A549 (cell line): ENCODE measurements around the gene SZT2. TPM values are rescaled to one million over a fixed set of nuclear protein-coding genes. Genes with fewer than 3 reads are reported as not detected.

Experiments used
- ATAC-seq, 2 experiments: fragments of 200-7000 bp in 1 of 2; fragments of >200 bp in 1 of 2; cut with Nextera tagmentation in 1 of 2; cut with Tn5 transposase in 1 of 2; 3 replicates each; pipeline versions ENCODE4 v1.8.0 to v1.9.1; 2018 to 2020; ENCODE audit warnings: mild to moderate bottlenecking in 1 of 2, moderate library complexity in 1 of 2
- CTCF ChIA-PET: fragments of 300-600 bp; sonication (Branson Sonifier 250); formaldehyde crosslinking; extraction: SDS; loops from one replicate; lab custom pipeline; 2021; ENCODE audit warnings: antibody characterized with exemption, inconsistent platforms; lab: Yijun Ruan, JAX
- POLR2A ChIA-PET: fragments of 350-600 bp; formaldehyde crosslinking; extraction: SDS; loops from one replicate; lab custom pipeline; 2021; ENCODE audit warnings: antibody characterized with exemption, inconsistent platforms; lab: Yijun Ruan, JAX
- DNase-seq, 2 experiments: peaks; one replicate each; pipeline versions ENCODE4 v3.0.0 to v3.0.0-alpha.2; 2011 to 2016; ENCODE audit warnings: low read depth in 1 of 2, low spot score in 1 of 2
- FAIRE-seq: peaks from 2 replicates; lab custom pipeline; 2011; peaks lifted over from hg19 to GRCh38; lab: Jason Lieb, UNC
- H3K27ac ChIP-seq, 2 experiments: fragments of >200 bp; sonication (Bioruptor Twin); formaldehyde crosslinking; 3 replicates each; pipeline ENCODE4 v1.5.1; 2016 to 2017
- H3K4me1 ChIP-seq: fragments of >200 bp; sonication (Bioruptor Twin); formaldehyde crosslinking; 3 replicates; pipeline ENCODE4 v1.6.1; 2016
- H3K4me2 ChIP-seq: fragments of >200 bp; sonication (Bioruptor Twin); formaldehyde crosslinking; 3 replicates; pipeline ENCODE4 v1.6.1; 2016
- H3K4me3 ChIP-seq: fragments of >200 bp; sonication (Bioruptor Twin); formaldehyde crosslinking; 3 replicates; pipeline ENCODE4 v1.5.1; 2016
- H3K9me3 ChIP-seq: fragments of >200 bp; sonication (Bioruptor Twin); formaldehyde crosslinking; 3 replicates; pipeline ENCODE4 v1.6.1; 2016
- BHLHE40 ChIP-seq: IDR thresholded peaks from 2 replicates; pipeline ENCODE4 v1.6.1; 2012; ENCODE audit warnings: low read depth, low read length, inconsistent platforms
- CBX8 ChIP-seq: fragments of 200-600 bp; sonication (generic); IDR thresholded peaks from 2 replicates; pipeline ENCODE4 v1.6.1; 2016
- CHD2 ChIP-seq: fragments of 150-350 bp; IDR thresholded peaks from 2 replicates; pipeline ENCODE4 v1.6.1; 2014; ENCODE audit warnings: low read length; ENCODE audit not compliant: partially characterized antibody
- CHD4 ChIP-seq: fragments of 200-600 bp; sonication (generic); IDR thresholded peaks from 2 replicates; pipeline ENCODE4 v1.6.1; 2016; ENCODE audit warnings: antibody characterized with exemption, mild to moderate bottlenecking, borderline replicate concordance
- EP300 ChIP-seq, 2 experiments: fragments of >200 bp; sonication (Bioruptor Twin); formaldehyde crosslinking; IDR thresholded peaks; 2 replicates in 1 of 2; 3 replicates in 1 of 2; pipeline ENCODE4 v1.6.1; 2016 to 2017
- FOSL2 ChIP-seq, 2 experiments: fragments of 450-650 bp in 1 of 2; fragments of >200 bp in 1 of 2; sonication (Bioruptor Twin) in 1 of 2; formaldehyde crosslinking; IDR thresholded peaks; 2 replicates each; pipeline versions ENCODE4 v1.5.0 to v1.6.1; 2016 to 2020; ENCODE audit warnings: mild to moderate bottlenecking in 1 of 2, moderate library complexity in 1 of 2
- GATA3 ChIP-seq: IDR thresholded peaks from 2 replicates; pipeline ENCODE4 v1.6.1; 2012; ENCODE audit warnings: borderline replicate concordance
- HOXB13 ChIP-seq: fragments of 250-450 bp; sonication (Bioruptor Pico); IDR thresholded peaks from 2 replicates; pipeline ENCODE4 v1.5.0; 2020; ENCODE audit warnings: low read depth, mild to moderate bottlenecking, moderate library complexity
- JUN ChIP-seq, 2 experiments: fragments of >200 bp; sonication (Bioruptor Twin); formaldehyde crosslinking; IDR thresholded peaks; 2 replicates in 1 of 2; 3 replicates in 1 of 2; pipeline ENCODE4 v1.6.1; 2016 to 2017
- KDM1A ChIP-seq: fragments of 200-600 bp; sonication (generic); IDR thresholded peaks from 2 replicates; pipeline ENCODE4 v1.6.1; 2016; ENCODE audit warnings: low read depth, mild to moderate bottlenecking
- KDM5A ChIP-seq: fragments of 200-600 bp; sonication (generic); IDR thresholded peaks from 2 replicates; pipeline ENCODE4 v1.6.1; 2016; ENCODE audit warnings: antibody characterized with exemption, mild to moderate bottlenecking
- MAFK ChIP-seq: fragments of 450-650 bp; IDR thresholded peaks from 2 replicates; pipeline ENCODE4 v1.6.1; 2014; ENCODE audit not compliant: partially characterized antibody
- NPAS2 ChIP-seq: fragments of 250-450 bp; sonication (Bioruptor Pico); IDR thresholded peaks from 2 replicates; pipeline ENCODE4 v1.8.0; 2022; ENCODE audit warnings: mild to moderate bottlenecking, moderate library complexity, borderline replicate concordance
- PHF8 ChIP-seq: fragments of 200-600 bp; sonication (generic); IDR thresholded peaks from 2 replicates; pipeline ENCODE4 v1.6.1; 2016; ENCODE audit warnings: low read depth, mild to moderate bottlenecking, antibody characterized with exemption, moderate library complexity, borderline replicate concordance
- POLR2A ChIP-seq: IDR thresholded peaks from 2 replicates; pipeline ENCODE4 v1.6.1; 2012; ENCODE audit warnings: mild to moderate bottlenecking, low read length
- RAD21 ChIP-seq, 2 experiments: fragments of >200 bp in 1 of 2; sonication (Bioruptor Twin) in 1 of 2; formaldehyde crosslinking in 1 of 2; IDR thresholded peaks in 1 of 2; conservative IDR thresholded peaks in 1 of 2; 2 replicates in 1 of 2; 3 replicates in 1 of 2; pipeline ENCODE4 v1.6.1; 2012 to 2018; ENCODE audit warnings: inconsistent platforms in 1 of 2
- RARB ChIP-seq: fragments of 250-450 bp; sonication (Bioruptor Pico); IDR thresholded peaks from 2 replicates; pipeline ENCODE4 v1.8.0; 2021; ENCODE audit warnings: mild to moderate bottlenecking, moderate library complexity
- RCOR1 ChIP-seq: fragments of 150-350 bp; IDR thresholded peaks from 2 replicates; pipeline ENCODE4 v1.6.1; 2014; ENCODE audit warnings: antibody characterized with exemption, low read length, low read depth
- SMC3 ChIP-seq: fragments of >200 bp; sonication (Bioruptor Twin); formaldehyde crosslinking; IDR thresholded peaks from 3 replicates; pipeline ENCODE4 v1.6.1; 2018; ENCODE audit warnings: inconsistent platforms
- SREBF2 ChIP-seq: fragments of 450-650 bp; IDR thresholded peaks from 2 replicates; pipeline ENCODE4 v1.6.1; 2014; ENCODE audit warnings: mild to moderate bottlenecking, moderate library complexity
- TFCP2L1 ChIP-seq: fragments of 250-450 bp; sonication (Bioruptor Pico); IDR thresholded peaks from 2 replicates; pipeline ENCODE4 v1.5.0; 2021; ENCODE audit warnings: mild to moderate bottlenecking
- ZFP36 ChIP-seq: fragments of 450-650 bp; IDR thresholded peaks from 2 replicates; pipeline ENCODE4 v1.6.1; 2014; ENCODE audit warnings: borderline replicate concordance; ENCODE audit not compliant: partially characterized antibody
- WGBS: methylation state at CpG from one replicate; pipeline ENCODE4 v1.1.6; 2017; ENCODE audit errors: missing lambda C conversion rate; 5-methylcytosine and 5-hydroxymethylcytosine counted together
- polyA plus RNA-seq, 4 experiments: library from polyadenylated mRNA; depleted of rRNA in 3 of 4; stranded (reverse); fragments of >200 nt; fragmentation: RNase III in 1 of 4; extraction: RNeasy Plus Mini Kit Qiagen cat#74134 plus additional on column Dnase treatment in 1 of 4; gene quantifications; 2 replicates in 3 of 4; 3 replicates in 1 of 4; pipeline ENCODE4 v1.2.3, GENCODE V29; 2011 to 2017
- TF ChIP-seq, protein P1 (sequence below): fragments of >200 bp; sonication (Bioruptor Twin); formaldehyde crosslinking; IDR thresholded peaks from 3 replicates; pipeline ENCODE4 v1.5.1; 2016
- TF ChIP-seq, protein P2 (sequence below): fragments of 450-650 bp; IDR thresholded peaks from 2 replicates; pipeline ENCODE4 v1.6.1; 2014; ENCODE audit warnings: antibody characterized with exemption
- TF ChIP-seq, protein P3 (sequence below): fragments of 200-600 bp; sonication (generic); IDR thresholded peaks from 2 replicates; pipeline ENCODE4 v1.6.1; 2016; ENCODE audit warnings: antibody characterized with exemption, mild to moderate bottlenecking, moderate library complexity
- TF ChIP-seq, protein P4 (sequence below): fragments of 250-450 bp; sonication (Bioruptor Pico); IDR thresholded peaks from 2 replicates; pipeline ENCODE4 v1.5.0; 2020; ENCODE audit warnings: low read depth, mild to moderate bottlenecking, moderate library complexity

Gene SZT2
- polyA plus RNA-seq, 2 of the 4 experiments (the other 2 are of a cell fraction), result 6.1 to 6.5 TPM

- TF ChIP-seq, protein P1, sequence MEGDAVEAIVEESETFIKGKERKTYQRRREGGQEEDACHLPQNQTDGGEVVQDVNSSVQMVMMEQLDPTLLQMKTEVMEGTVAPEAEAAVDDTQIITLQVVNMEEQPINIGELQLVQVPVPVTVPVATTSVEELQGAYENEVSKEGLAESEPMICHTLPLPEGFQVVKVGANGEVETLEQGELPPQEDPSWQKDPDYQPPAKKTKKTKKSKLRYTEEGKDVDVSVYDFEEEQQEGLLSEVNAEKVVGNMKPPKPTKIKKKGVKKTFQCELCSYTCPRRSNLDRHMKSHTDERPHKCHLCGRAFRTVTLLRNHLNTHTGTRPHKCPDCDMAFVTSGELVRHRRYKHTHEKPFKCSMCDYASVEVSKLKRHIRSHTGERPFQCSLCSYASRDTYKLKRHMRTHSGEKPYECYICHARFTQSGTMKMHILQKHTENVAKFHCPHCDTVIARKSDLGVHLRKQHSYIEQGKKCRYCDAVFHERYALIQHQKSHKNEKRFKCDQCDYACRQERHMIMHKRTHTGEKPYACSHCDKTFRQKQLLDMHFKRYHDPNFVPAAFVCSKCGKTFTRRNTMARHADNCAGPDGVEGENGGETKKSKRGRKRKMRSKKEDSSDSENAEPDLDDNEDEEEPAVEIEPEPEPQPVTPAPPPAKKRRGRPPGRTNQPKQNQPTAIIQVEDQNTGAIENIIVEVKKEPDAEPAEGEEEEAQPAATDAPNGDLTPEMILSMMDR, result peak; percentile 47
Observed at GRCh38 chr1:43358121-43358745, 31.5 kb upstream of the SZT2 start (continued).

- ChIA-PET CTCF (interaction anchor here (0.8 to 3.3 kb wide), 6 partner anchors 11 to 193 kb away, joined by 3 to 9 read pairs (median 3); no protein-coding TSS in a partner anchor), POLR2A (interaction anchor here (0.5 to 2.6 kb wide), 12 partner anchors 9 to 587 kb away, joined by 3 to 37 read pairs (median 5); partner anchors contain the start of genes ELOVL1, MED8 and SZT2)
- Histone ChIP-seq H3K9me3 (no peaks in the 10 kb centered on the region), H3K27ac (peak within 1 kb of the TSS; percentile 92 to 97), H3K4me2 (peak within 1 kb of the TSS; percentile 91), H3K4me3 (peak within 1 kb of the TSS; percentile 62), H3K4me1 (peaks cover 41% of the 10 kb centered on the region)
- DNase-seq (peak; percentile 68 to 95), FAIRE-seq (no peak), ATAC-seq (peak; percentile 91 to 96)
- no peak for TF ChIP-seq NPAS2 (CRISPR knock-in tag)
- no peak for TF ChIP-seq HOXB13 (CRISPR knock-in tag)
- no peak for TF ChIP-seq PHF8
- TF ChIP-seq SMC3, result no peak
- no peak for TF ChIP-seq KDM1A
- TF ChIP-seq, protein P2, sequence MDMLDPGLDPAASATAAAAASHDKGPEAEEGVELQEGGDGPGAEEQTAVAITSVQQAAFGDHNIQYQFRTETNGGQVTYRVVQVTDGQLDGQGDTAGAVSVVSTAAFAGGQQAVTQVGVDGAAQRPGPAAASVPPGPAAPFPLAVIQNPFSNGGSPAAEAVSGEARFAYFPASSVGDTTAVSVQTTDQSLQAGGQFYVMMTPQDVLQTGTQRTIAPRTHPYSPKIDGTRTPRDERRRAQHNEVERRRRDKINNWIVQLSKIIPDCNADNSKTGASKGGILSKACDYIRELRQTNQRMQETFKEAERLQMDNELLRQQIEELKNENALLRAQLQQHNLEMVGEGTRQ, result no peak
- no peak for TF ChIP-seq MAFK
- TF ChIP-seq, protein P3, sequence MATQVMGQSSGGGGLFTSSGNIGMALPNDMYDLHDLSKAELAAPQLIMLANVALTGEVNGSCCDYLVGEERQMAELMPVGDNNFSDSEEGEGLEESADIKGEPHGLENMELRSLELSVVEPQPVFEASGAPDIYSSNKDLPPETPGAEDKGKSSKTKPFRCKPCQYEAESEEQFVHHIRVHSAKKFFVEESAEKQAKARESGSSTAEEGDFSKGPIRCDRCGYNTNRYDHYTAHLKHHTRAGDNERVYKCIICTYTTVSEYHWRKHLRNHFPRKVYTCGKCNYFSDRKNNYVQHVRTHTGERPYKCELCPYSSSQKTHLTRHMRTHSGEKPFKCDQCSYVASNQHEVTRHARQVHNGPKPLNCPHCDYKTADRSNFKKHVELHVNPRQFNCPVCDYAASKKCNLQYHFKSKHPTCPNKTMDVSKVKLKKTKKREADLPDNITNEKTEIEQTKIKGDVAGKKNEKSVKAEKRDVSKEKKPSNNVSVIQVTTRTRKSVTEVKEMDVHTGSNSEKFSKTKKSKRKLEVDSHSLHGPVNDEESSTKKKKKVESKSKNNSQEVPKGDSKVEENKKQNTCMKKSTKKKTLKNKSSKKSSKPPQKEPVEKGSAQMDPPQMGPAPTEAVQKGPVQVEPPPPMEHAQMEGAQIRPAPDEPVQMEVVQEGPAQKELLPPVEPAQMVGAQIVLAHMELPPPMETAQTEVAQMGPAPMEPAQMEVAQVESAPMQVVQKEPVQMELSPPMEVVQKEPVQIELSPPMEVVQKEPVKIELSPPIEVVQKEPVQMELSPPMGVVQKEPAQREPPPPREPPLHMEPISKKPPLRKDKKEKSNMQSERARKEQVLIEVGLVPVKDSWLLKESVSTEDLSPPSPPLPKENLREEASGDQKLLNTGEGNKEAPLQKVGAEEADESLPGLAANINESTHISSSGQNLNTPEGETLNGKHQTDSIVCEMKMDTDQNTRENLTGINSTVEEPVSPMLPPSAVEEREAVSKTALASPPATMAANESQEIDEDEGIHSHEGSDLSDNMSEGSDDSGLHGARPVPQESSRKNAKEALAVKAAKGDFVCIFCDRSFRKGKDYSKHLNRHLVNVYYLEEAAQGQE, result peak; percentile 88
- peak; percentile 42; the same call in 1 of the 2 replicates for TF ChIP-seq POLR2A
- TF ChIP-seq, protein P4, sequence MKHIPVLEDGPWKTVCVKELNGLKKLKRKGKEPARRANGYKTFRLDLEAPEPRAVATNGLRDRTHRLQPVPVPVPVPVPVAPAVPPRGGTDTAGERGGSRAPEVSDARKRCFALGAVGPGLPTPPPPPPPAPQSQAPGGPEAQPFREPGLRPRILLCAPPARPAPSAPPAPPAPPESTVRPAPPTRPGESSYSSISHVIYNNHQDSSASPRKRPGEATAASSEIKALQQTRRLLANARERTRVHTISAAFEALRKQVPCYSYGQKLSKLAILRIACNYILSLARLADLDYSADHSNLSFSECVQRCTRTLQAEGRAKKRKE (CRISPR knock-in tag), result no peak
- TF ChIP-seq GATA3, result no peak; the same call in 1 of the 2 replicates
- no peak for TF ChIP-seq CHD4
- TF ChIP-seq JUN (IDR thresholded peaks at IDR 0.05), result peak in 1 of 2 experiments; percentile 50; a peak in 2 of 5 replicates
- TF ChIP-seq RAD21 (conservative IDR thresholded peaks at IDR 0.05 in 1 of 2, IDR thresholded peaks at IDR 0.05 in 1 of 2), result no peak
- no peak for TF ChIP-seq RCOR1
- TF ChIP-seq BHLHE40, result no peak
- no peak for TF ChIP-seq RARB
- peak; percentile 91 for TF ChIP-seq CHD2
- no peak for TF ChIP-seq TFCP2L1 (CRISPR knock-in tag)
- TF ChIP-seq SREBF2, result no peak
- TF ChIP-seq CBX8, result no peak
- no peak for TF ChIP-seq EP300 (IDR thresholded peaks at IDR 0.05)
- no peak for TF ChIP-seq ZFP36
- no peak for TF ChIP-seq FOSL2 (IDR thresholded peaks at IDR 0.05)
- TF ChIP-seq FOSL2 (CRISPR knock-in tag; IDR thresholded peaks at IDR 0.05), result no peak
- TF ChIP-seq KDM5A, result peak; percentile 81
- WGBS, result 10% methylated on average over 2 of the region's 59 CpGs
Observed at GRCh38 chr1:43358746-43359693, 30.7 kb upstream of the SZT2 start, which contains the start of gene CDC20. TSS of gene CDC20 (plus strand) at chr1:43358981. CDS start at chr1:43359216, 235 bp downstream.
